Mucosa of stomach (tissue), 1 donor: ENCODE data around the gene ARHGEF4.

Experiments used
- H3K27me3 ChIP-seq: one replicate; pipeline ENCODE4 v1.7.0; 2013; ENCODE audit warnings: mild to moderate bottlenecking, low read length; ENCODE audit not compliant: control insufficient read depth, insufficient read depth
- H3K36me3 ChIP-seq: one replicate; pipeline ENCODE4 v1.7.0; 2013; ENCODE audit warnings: low read length; ENCODE audit not compliant: control insufficient read depth, insufficient read depth
- H3K4me1 ChIP-seq: one replicate; pipeline ENCODE4 v1.7.0; 2013; ENCODE audit warnings: mild to moderate bottlenecking, low read length; ENCODE audit not compliant: control insufficient read depth, insufficient read depth
- H3K4me3 ChIP-seq: one replicate; pipeline ENCODE4 v1.7.0; 2013; ENCODE audit warnings: low read length
- H3K9ac ChIP-seq: one replicate; pipeline ENCODE4 v1.7.0; 2013; ENCODE audit warnings: mild to moderate bottlenecking, low read length, moderate library complexity
- H3K9me3 ChIP-seq: one replicate; pipeline ENCODE4 v1.7.0; 2013; ENCODE audit warnings: mild to moderate bottlenecking, low read length, moderate library complexity; ENCODE audit not compliant: control insufficient read depth
- donor health status: Pancreatic carcinoma.

The ARHGEF4 gene

GRCh38 chr2:130850788-130851623, 14.3 kb downstream of the ARHGEF4 start:
- H3K27me3 ChIP-seq = no peaks in the 10 kb centered on the region
- no peaks in the 10 kb centered on the region for H3K36me3 ChIP-seq
- no peaks in the 10 kb centered on the region for H3K4me1 ChIP-seq
- no peaks in the 10 kb centered on the region for H3K9me3 ChIP-seq
- H3K9ac ChIP-seq = no peak overlapping the region
- no peak overlapping the region for H3K4me3 ChIP-seq

- no peaks in the 10 kb centered on the region for H3K9me3 ChIP-seq
- no peak overlapping the region for H3K4me3 ChIP-seq
- no peaks in the 10 kb centered on the region for H3K4me1 ChIP-seq
- H3K36me3 ChIP-seq = no peaks in the 10 kb centered on the region
- no peak overlapping the region for H3K9ac ChIP-seq
- H3K27me3 ChIP-seq = no peaks in the 10 kb centered on the region
Observed at GRCh38 chr2:130851624-130852382, 15.1 kb downstream of the ARHGEF4 start.

DNA sequence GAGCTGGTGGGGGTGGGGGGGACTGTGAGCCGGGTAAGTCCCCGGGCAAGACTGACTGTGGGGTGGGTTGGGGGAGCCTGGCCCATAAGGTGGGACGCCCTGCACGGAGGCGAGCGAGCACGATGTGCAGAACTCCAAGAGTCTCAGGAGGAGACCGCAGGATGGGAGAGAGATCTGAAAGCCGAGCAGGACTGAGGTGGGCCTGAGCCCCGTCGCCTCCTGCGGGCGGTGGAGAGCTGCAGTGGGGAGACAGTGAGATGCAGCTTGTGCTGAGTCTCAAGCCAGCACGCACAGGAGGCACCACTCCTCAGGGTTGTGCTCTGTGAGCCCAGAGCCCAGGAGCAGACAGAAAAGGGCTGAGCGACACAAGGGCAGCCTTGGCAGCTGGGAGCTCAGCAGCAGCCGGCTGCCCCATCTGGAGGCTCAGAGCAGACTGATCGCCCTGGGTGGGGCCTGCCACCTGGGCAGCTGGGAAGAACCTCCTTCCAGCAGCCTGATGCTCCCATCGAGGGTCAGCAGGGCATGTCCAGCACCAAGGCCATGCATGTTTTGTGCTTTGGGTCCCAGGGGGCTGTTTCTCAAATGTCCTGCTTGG, 15.9 kb downstream of the ARHGEF4 start:
- Histone ChIP-seq H3K4me1 (no peaks in the 10 kb centered on the region), H3K27me3 (no peaks in the 10 kb centered on the region), H3K4me3 (no peak overlapping the region), H3K36me3 (no peaks in the 10 kb centered on the region), H3K9me3 (no peaks in the 10 kb centered on the region), H3K9ac (no peak overlapping the region)

DNA sequence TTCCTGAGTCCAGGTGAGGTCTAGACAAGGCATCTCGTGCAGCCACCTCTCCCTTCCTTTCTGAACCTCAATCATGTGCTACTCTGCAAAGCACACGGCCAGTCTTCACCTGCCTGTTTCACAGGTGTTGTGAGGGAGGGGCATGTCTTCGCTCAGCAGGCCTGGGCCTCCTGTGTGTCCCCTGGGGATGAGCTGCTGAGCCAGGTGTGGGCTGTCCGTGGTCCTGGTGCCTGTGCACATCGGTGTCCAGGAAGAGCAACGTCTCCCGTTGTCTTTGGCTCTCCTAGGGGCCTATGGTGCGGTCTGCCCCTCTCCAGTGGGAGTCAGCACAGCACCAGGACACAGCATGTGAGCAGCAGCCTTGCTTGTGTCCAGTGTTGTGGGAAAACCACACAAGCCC, 16.7 kb downstream of the ARHGEF4 start:
- no peaks in the 10 kb centered on the region for H3K9me3 ChIP-seq
- H3K4me3 ChIP-seq = no peak overlapping the region
- no peaks in the 10 kb centered on the region for H3K36me3 ChIP-seq
- no peak overlapping the region for H3K9ac ChIP-seq
- no peaks in the 10 kb centered on the region for H3K27me3 ChIP-seq
- H3K4me1 ChIP-seq = no peaks in the 10 kb centered on the region

- Histone ChIP-seq H3K36me3 (no peaks in the 10 kb centered on the region), H3K9me3 (no peaks in the 10 kb centered on the region), H3K4me1 (no peaks in the 10 kb centered on the region), H3K4me3 (no peak overlapping the region), H3K9ac (no peak overlapping the region), H3K27me3 (no peaks in the 10 kb centered on the region)
Observed at GRCh38 chr2:130854301-130854700, 17.6 kb downstream of the ARHGEF4 start.

DNA sequence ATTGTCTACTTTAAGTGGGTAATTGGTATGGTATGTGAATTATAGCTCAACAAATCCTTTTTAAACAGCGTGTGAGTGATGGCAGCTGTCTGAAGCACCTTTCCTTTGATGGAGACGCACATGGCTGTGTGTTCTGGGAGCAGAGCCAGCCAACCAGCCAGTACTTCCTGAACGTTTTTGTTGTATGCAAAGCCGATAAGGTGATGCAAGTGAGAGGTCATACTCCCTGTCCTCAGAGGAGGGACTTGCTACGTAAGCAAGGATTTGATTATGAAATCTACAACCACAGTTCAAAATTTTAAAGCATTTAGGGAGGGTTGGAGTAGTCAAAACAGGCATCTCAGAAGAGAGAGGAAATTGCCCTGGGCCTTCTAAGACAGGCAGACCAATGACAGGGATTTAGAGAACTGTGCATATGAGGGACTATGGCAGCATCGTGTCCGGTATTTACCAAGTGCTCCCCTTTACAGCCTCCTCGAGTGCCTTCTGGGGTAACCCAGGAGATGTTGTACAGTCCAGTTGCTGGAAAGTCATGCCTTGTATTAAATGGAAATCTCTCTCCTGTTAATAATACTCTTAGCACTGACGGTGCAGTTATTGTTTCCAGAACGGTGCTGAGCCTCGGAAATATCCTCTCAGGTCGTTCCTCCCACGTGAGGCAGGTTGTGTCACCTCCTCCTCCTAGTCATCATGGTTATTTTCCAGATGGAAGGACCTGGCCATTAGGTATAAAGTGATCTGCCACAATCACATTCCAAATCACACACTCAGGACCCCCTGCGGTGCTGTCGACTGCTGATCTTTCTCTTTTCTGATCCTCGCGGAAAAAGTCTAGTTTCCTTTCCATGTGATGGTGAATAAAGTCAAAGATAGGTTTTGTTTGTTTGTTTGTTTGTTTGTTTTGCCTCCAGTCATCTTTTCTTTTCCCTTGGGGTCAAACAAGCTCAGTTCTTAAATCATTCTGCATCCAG, 28.4 kb downstream of the ARHGEF4 start:
- no peaks in the 10 kb centered on the region for H3K36me3 ChIP-seq
- H3K4me1 ChIP-seq = no peaks in the 10 kb centered on the region
- H3K9me3 ChIP-seq = no peaks in the 10 kb centered on the region
- no peaks in the 10 kb centered on the region for H3K27me3 ChIP-seq
- no peak overlapping the region for H3K9ac ChIP-seq
- no peak overlapping the region for H3K4me3 ChIP-seq

GRCh38 chr2:130869441-130870160, 32.9 kb downstream of the ARHGEF4 start:
- no peak overlapping the region for H3K4me3 ChIP-seq
- H3K4me1 ChIP-seq = no peaks in the 10 kb centered on the region
- no peak overlapping the region for H3K9ac ChIP-seq
- no peaks in the 10 kb centered on the region for H3K9me3 ChIP-seq
- H3K27me3 ChIP-seq = no peaks in the 10 kb centered on the region
- no peaks in the 10 kb centered on the region for H3K36me3 ChIP-seq

GRCh38 chr2:130870161-130870485, 33.4 kb downstream of the ARHGEF4 start:
- H3K9ac ChIP-seq = no peak overlapping the region
- no peaks in the 10 kb centered on the region for H3K27me3 ChIP-seq
- no peaks in the 10 kb centered on the region for H3K36me3 ChIP-seq
- no peak overlapping the region for H3K4me3 ChIP-seq
- H3K4me1 ChIP-seq = no peaks in the 10 kb centered on the region
- no peaks in the 10 kb centered on the region for H3K9me3 ChIP-seq

GRCh38 chr2:130870779-130871178, 34.1 kb downstream of the ARHGEF4 start:
- H3K36me3 ChIP-seq = no peaks in the 10 kb centered on the region
- H3K9ac ChIP-seq = no peak overlapping the region

GRCh38 chr2:130871843-130872740, 35.4 kb downstream of the ARHGEF4 start:
- Histone ChIP-seq H3K36me3 (no peaks in the 10 kb centered on the region), H3K4me1 (no peaks in the 10 kb centered on the region), H3K27me3 (no peaks in the 10 kb centered on the region), H3K9ac (no peak overlapping the region), H3K9me3 (no peaks in the 10 kb centered on the region), H3K4me3 (no peak overlapping the region)

More at GRCh38 chr2:130870779-130871178, 34.1 kb downstream of the ARHGEF4 start:
- no peaks in the 10 kb centered on the region for H3K27me3 ChIP-seq
- H3K4me1 ChIP-seq = no peaks in the 10 kb centered on the region
- no peak overlapping the region for H3K4me3 ChIP-seq
- H3K9me3 ChIP-seq = no peaks in the 10 kb centered on the region
